Activated CD4-positive, alpha-beta memory T cell treated with anti-CD3 and anti-CD28 coated beads for 36 hours (primary cell): ENCODE data around the gene ZNF497. TPM values are rescaled to one million over a fixed set of nuclear protein-coding genes. Genes with fewer than 3 reads are reported as not detected.
"Not testable (repeated sequence)": the region's sequence is repeated elsewhere in the genome, so short reads cannot be mapped to it uniquely, and the experiment has no call there.

Experiments
- CTCF ChIA-PET: fragments of 350-600 bp; sonication (Branson Sonifier 250); formaldehyde crosslinking; loops from one replicate; lab custom pipeline; 2021; ENCODE audit warnings: antibody characterized with exemption, inconsistent platforms; lab: Charles Lee
- POLR2A ChIA-PET: fragments of 350-600 bp; sonication (Branson Sonifier 250); formaldehyde crosslinking; loops from one replicate; lab custom pipeline; 2021; ENCODE audit warnings: antibody characterized with exemption; lab: Charles Lee
- DNase-seq: peaks from one replicate; pipeline ENCODE4 v3.0.0-alpha.2; 2020
- H3K27ac Mint-ChIP-seq: one replicate; pipeline ENCODE4 v1.8.0; 2021; ENCODE audit warnings: mixed read lengths
- H3K27me3 Mint-ChIP-seq: one replicate; pipeline ENCODE4 v1.8.0; 2021; ENCODE audit warnings: mixed read lengths
- H3K36me3 Mint-ChIP-seq: one replicate; pipeline ENCODE4 v1.8.0; 2021; ENCODE audit warnings: mixed read lengths
- H3K4me1 Mint-ChIP-seq: one replicate; pipeline ENCODE4 v1.8.0; 2021; ENCODE audit warnings: low read depth, mixed read lengths
- H3K4me3 Mint-ChIP-seq: one replicate; pipeline ENCODE4 v1.8.0; 2021; ENCODE audit warnings: mild to moderate bottlenecking, mixed read lengths
- H3K9me3 Mint-ChIP-seq: one replicate; pipeline ENCODE4 v1.8.0; 2021; ENCODE audit warnings: mixed read lengths
- intact Hi-C: fragments of 100-400 bp; cut with micrococcal nuclease; formaldehyde crosslinking; loops from one replicate; pipeline ENCODE4 v1.15.1; 2023
- total RNA-seq, 2 experiments: library from RNA; stranded (reverse); gene quantifications; one replicate each; pipeline ENCODE4 v1.2.3, GENCODE V29; 2021

The ZNF497 gene
- total RNA-seq, result under 1 TPM; 0.31 to 0.93 TPM

- Mint-ChIP-seq H3K4me1 (peaks cover 8% of the 10 kb centered on the region), H3K27ac (peak within 1 kb of the TSS; percentile 89), H3K36me3 (no peaks in the 10 kb centered on the region), H3K27me3 (no peaks in the 10 kb centered on the region), H3K4me3 (peak within 1 kb of the TSS; percentile 94), H3K9me3 (no peaks in the 10 kb centered on the region)
- intact Hi-C loops, result loop anchor here (1.0 kb wide), 6 partner anchors 15 to 78 kb away; partner anchors contain the start of genes ERVK3-1, ZNF132, ZNF837 and ZSCAN22
- peak; percentile 98 for DNase-seq
- CTCF ChIA-PET, result interaction anchor here (0.7 to 1.7 kb wide), 5 partner anchors 8 to 164 kb away, joined by 3 to 12 read pairs (median 3); partner anchors contain the start of gene ZBTB45
- POLR2A ChIA-PET, result interaction anchor here (0.5 to 2.0 kb wide), 10 partner anchors 14 to 193 kb away, joined by 3 to 12 read pairs (median 4); partner anchors contain the start of genes CHMP2A, ERVK3-1, RPS5 and ZBTB45
Measured at GRCh38 chr19:58362272-58362994, at the start of gene ZNF497. ZNF497 (minus strand) TSS chr19:58362751; CDS start chr19:58357635, 5,116 bp downstream.

DNA sequence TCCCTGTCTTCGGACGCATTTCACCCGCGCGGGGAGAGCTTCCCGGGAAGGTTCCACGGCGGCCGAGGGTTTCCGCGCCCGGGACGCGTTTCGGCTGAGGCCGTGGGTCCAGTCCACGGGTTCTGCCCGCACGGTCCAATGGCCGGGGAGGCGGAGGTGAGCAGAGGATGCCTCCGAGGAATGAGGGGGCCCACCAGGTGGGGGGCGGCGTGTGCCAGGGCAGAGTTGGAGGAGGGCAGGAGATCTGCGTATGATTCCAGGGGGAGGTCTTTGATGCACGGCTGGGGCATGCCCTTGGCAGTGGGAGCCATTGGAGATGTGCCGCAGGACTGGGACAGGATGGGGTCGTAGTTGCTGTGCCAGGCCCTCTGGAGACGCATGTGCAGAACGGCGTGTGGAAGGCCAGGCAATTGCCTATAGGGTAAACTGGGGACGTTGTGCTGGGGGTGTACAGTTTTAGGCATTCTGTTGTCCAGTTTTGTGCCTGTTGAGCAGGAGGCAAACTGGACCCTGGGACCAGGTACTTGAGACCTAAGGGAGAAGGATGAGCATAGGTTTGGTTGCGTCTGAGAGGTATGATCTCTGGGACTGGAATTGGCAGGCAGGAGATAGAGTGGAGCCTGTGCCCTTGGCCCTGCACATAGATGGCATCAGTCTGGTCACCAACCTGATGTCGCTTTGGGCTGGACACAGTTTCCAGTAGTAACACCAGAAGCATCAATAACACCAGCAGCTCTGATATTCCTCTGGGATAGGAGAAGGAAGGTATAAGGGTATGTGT, 46.6 kb upstream of the ZNF497 start:
- DNase-seq, result peak; percentile 46
- Mint-ChIP-seq H3K27ac (no peak overlapping the region), H3K36me3 (peaks cover 3% of the 10 kb centered on the region), H3K4me1 (peaks cover 26% of the 10 kb centered on the region), H3K27me3 (no peaks in the 10 kb centered on the region), H3K9me3 (no peaks in the 10 kb centered on the region), H3K4me3 (peak overlapping the region; percentile 83)
- ChIA-PET CTCF (interaction anchor here (0.7 to 1.0 kb wide), 4 partner anchors 17 to 111 kb away, joined by 3 read pairs; partner anchors contain the start of gene ZBTB45), POLR2A (interaction anchor here (0.6 to 1.2 kb wide), 9 partner anchors 9 to 167 kb away, joined by 3 to 4 read pairs (median 3); partner anchors contain the start of genes ZNF324 and ZNF837)
- intact Hi-C loops, result loop anchor here (5.0 to 10.0 kb wide), 4 partner anchors 33 to 494 kb away; partner anchors contain the start of genes ZNF132, ZNF417 and ZSCAN22

- ChIA-PET POLR2A (interaction anchor here (0.6 to 1.2 kb wide), 8 partner anchors 21 to 167 kb away, joined by 3 to 4 read pairs (median 3); partner anchors contain the start of genes ZNF324, ZNF497 and ZNF837), CTCF (interaction anchor here (0.8 to 2.1 kb wide), 4 partner anchors 61 to 112 kb away, joined by 3 to 5 read pairs (median 3); partner anchors contain the start of gene ZBTB45)
- intact Hi-C loops, result loop anchor here (1.0 to 10.0 kb wide), 7 partner anchors 21 to 494 kb away; partner anchors contain the start of genes RPS5, ZNF132, ZNF324B and ZNF417
- DNase-seq, result peak; percentile 97
- peak within 1 kb of the TSS; percentile 83 for H3K4me3 Mint-ChIP-seq
- peaks cover 3% of the 10 kb centered on the region for H3K36me3 Mint-ChIP-seq
- H3K9me3 Mint-ChIP-seq, result no peaks in the 10 kb centered on the region
- H3K27me3 Mint-ChIP-seq, result no peaks in the 10 kb centered on the region
- H3K27ac Mint-ChIP-seq, result peak within 1 kb of the TSS; percentile 95
- peaks cover 31% of the 10 kb centered on the region for H3K4me1 Mint-ChIP-seq
Measured at GRCh38 chr19:58408152-58409009, 45.8 kb upstream of the ZNF497 start, which contains the start of gene ZNF584. ZNF584 (plus strand) TSS chr19:58408649; CDS start chr19:58409148, 499 bp downstream.

DNA sequence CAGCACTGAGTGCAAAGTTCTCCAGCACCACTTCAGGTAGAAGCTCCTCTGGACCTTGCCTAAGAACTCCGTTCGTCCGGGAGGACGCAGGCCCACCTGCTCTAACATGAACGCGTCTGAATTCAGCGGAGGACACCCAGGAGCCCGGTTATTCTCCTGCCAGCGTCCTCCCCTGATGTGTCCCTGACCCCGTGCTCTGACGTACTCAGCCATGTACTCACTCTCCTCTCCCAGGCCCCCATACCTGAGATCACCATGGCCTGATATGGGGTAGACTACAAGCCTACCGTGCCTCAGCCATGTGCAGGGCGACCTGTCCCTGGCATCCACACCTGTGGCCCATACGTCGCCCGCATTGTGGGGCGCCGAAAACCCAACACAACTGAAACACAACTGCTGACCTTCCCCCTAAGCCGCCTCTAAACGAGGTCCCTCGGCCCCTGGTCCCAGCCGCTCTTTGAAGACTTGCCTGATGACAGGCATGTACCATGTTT, 45.2 kb upstream of the ZNF497 start:
- intact Hi-C loops, result loop anchor here (1.0 to 10.0 kb wide), 7 partner anchors 20 to 493 kb away; partner anchors contain the start of genes RPS5, ZNF132, ZNF324B and ZNF417
- Mint-ChIP-seq H3K9me3 (no peaks in the 10 kb centered on the region), H3K27ac (peak overlapping the region; percentile 95), H3K4me1 (peaks cover 29% of the 10 kb centered on the region), H3K4me3 (peak overlapping the region; percentile 83), H3K36me3 (peaks cover 3% of the 10 kb centered on the region), H3K27me3 (no peaks in the 10 kb centered on the region)
- POLR2A ChIA-PET, result interaction anchor here (1.0 to 1.2 kb wide), 5 partner anchors 20 to 168 kb away, joined by 3 to 4 read pairs (median 4); partner anchors contain the start of genes ZNF497 and ZNF837
- CTCF ChIA-PET, result interaction anchor here (1.0 to 2.1 kb wide), 3 partner anchors 62 to 112 kb away, joined by 3 to 5 read pairs (median 3); partner anchors contain the start of gene ZBTB45
- peak; percentile 32 for DNase-seq

DNA sequence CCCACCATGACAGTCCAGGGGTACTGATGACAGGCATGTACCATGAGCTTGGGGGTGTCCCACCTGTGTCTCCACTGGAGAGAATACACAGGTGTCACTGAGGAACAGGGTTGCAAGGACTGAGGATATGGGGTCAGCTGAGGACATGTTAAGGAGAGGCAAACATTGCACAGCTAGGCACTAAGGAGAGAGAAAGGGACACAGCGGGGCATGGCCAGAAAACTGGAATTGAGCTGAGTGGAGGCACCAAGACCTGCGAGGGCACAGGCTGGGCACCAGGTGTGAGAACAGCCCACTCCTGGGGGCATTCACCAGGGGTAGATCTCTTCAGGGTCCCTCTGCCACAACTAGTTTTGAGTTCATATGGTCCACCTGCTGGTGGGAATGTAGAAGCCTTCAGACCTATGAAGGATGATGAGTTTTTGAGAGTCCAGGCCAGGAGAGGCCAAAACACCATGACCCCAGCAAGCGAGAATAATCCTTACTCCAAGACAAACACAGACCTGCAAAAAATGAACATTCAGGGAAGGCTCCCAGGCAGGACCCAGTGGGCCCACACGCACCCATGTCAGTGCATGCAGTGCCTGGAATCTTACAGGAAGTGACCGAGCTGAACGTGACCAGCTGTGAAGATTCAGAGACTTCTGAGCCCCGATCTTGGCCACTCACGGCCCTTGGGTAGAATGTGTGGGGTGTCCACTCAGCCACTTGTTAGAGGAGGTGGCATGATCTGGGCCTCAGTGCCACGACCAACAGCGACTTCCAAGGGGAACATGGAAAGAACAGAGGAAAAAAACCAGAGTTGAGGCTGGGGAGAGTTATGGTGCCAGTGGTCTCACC, 44.5 kb upstream of the ZNF497 start:
- peak overlapping the region; percentile 83 for H3K4me3 Mint-ChIP-seq
- no peaks in the 10 kb centered on the region for H3K9me3 Mint-ChIP-seq
- ChIA-PET POLR2A (interaction anchor here (1.1 kb wide), 1 partner anchor 45 kb away, joined by 4 read pairs; the partner anchor contains the start of gene ZNF497), CTCF (interaction anchor here (1.0 to 2.1 kb wide), 2 partner anchors 112 to 174 kb away, joined by 3 to 5 read pairs; partner anchors contain the start of gene ZBTB45)
- no peak for DNase-seq
- peaks cover 2% of the 10 kb centered on the region for H3K36me3 Mint-ChIP-seq
- peak overlapping the region; percentile 95 for H3K27ac Mint-ChIP-seq
- intact Hi-C loops, result loop anchor here (5.0 to 10.0 kb wide), 4 partner anchors 35 to 492 kb away; partner anchors contain the start of genes ZNF132, ZNF417 and ZSCAN22
- H3K27me3 Mint-ChIP-seq, result no peaks in the 10 kb centered on the region
- peaks cover 29% of the 10 kb centered on the region for H3K4me1 Mint-ChIP-seq

DNA sequence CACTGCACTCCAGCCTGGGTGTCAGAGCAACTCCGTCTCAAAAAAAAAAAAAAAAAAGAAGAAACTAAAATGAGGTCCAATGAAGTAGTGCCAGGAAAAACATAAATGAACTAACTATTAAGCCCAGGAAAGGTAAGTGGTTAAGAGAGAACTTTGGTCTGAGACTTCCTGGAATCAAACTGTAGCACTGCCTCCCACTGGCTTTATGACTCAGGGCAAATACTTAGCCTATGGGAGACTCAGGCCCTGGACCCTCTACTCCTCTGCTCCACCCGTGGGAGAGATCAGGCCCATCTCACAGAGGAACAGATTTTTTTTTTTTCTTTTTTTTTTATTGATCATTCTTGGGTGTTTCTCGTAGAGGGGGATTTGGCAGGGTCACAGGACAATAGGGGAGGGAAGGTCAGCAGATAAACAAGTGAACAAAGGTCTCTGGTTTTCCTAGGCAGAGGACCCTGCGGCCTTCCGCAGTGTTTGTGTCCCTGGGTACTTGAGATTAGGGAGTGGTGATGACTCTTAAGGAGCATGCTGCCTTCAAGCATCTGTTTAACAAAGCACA, 41.4 kb upstream of the ZNF497 start:
- POLR2A ChIA-PET, H3K27ac Mint-ChIP-seq, CTCF ChIA-PET, H3K4me3 Mint-ChIP-seq, DNase-seq, H3K27me3 Mint-ChIP-seq, H3K9me3 Mint-ChIP-seq, H3K36me3 Mint-ChIP-seq: not testable (repeated sequence)
- peaks cover 30% of the 10 kb centered on the region for H3K4me1 Mint-ChIP-seq
- intact Hi-C loops, result loop anchor here (10.0 kb wide), 1 partner anchor 489 kb away; the partner anchor contains the start of gene ZNF417

DNA sequence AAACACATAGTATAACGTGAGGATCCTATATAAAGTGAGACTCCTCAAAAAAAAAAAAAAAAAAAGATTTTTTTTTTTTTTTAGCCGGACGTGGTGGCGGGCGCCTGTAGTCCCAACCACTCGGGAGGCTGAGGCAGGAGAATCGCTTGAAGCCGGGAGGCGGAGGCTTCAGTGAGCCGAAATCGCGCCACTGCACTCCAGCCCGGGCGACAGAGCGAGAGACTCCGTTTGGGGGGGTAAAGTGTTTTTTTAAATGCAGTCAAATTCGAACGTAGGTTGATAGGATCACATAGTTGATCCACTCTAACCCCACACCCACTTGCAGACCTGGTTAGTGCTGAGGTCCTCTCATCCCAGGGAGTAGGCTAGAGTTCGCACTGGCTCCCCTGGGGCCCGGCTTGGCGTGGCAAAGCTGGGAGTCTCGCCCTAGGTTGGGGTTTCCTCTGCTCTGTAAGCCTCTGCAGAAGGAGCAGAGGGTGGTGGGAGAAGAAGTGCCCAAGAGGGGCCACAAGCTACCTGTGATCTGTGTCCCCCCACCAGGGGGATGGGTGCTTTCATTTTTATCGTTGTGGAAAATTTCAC, 39.4 kb upstream of the ZNF497 start:
- Mint-ChIP-seq H3K36me3 (peaks cover 2% of the 10 kb centered on the region), H3K9me3 (no peaks in the 10 kb centered on the region), H3K4me1 (peaks cover 20% of the 10 kb centered on the region), H3K27ac (no peak overlapping the region), H3K27me3 (peaks cover 2% of the 10 kb centered on the region), H3K4me3 (peak overlapping the region; percentile 82)
- ChIA-PET CTCF (no interaction called here), POLR2A (no interaction called here)
- no peak for DNase-seq
- intact Hi-C loops, result loop anchor here (1.0 to 10.0 kb wide), 7 partner anchors 15 to 487 kb away; partner anchors contain the start of genes RPS5, ZNF274, ZNF417 and ZNF446

GRCh38 chr19:58400916-58401839, 38.6 kb upstream of the ZNF497 start:
- no peaks in the 10 kb centered on the region for H3K9me3 Mint-ChIP-seq
- peaks cover 2% of the 10 kb centered on the region for H3K36me3 Mint-ChIP-seq
- POLR2A ChIA-PET, result no interaction called here
- CTCF ChIA-PET, result no interaction called here
- H3K4me3 Mint-ChIP-seq, result peak overlapping the region; percentile 82
- intact Hi-C loops, result loop anchor here (1.0 to 10.0 kb wide), 7 partner anchors 14 to 486 kb away; partner anchors contain the start of genes RPS5, ZNF274, ZNF417 and ZNF446
- peak; percentile 100 for DNase-seq
- peak overlapping the region; percentile 77 for H3K27ac Mint-ChIP-seq
- peaks cover 3% of the 10 kb centered on the region for H3K27me3 Mint-ChIP-seq
- peaks cover 18% of the 10 kb centered on the region for H3K4me1 Mint-ChIP-seq
